ENCODE measurements around the gene TLE1. TPM values are rescaled to one million over a fixed set of nuclear protein-coding genes. Genes with fewer than 3 reads are reported as not detected.

TLE1 gene
- total RNA-seq, 1 experiment from 2014 or later: 21.9 TPM

GRCh38 chr9:81628897-81629296 lies 60.5 kb downstream of the TLE1 start:
- CTCF ChIA-PET: no interaction called here

DNA sequence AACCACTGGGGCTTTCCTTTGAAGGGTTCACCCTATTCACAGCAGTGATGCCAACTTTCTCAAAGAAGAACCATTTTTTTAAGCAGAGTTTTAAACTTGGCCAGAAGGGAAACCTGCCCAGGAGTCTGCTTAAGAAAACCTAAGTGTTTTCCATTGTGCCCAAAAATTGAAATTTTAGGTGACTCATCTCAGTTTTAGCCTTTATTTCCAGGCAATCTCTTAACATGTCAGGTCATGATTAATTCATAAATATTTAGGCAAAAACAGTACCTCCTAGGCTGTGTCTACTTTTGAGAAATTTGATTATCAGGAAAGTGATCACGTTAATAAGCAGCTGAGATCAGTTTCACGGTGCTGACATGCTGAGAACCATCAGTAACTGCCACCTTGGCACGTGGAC lies 61.9 kb downstream of the TLE1 start:
- TF ChIP-seq CTCF (IDR thresholded peaks at IDR 0.05; ENCODE audit: unreplicated experiment): no peak
- peak; percentile 18 for DNase-seq (ENCODE audit: unreplicated experiment)
- BruUV-seq (replicated peaks): no TSS peak

More at GRCh38 chr9:81628897-81629296, 60.5 kb downstream of the TLE1 start:
- Mint-ChIP-seq H3K4me3 (ENCODE audit: unreplicated experiment) (no peak overlapping the region), H3K27me3 (ENCODE audit: insufficient read depth, unreplicated experiment) (no peaks in the 10 kb centered on the region), H3K27ac (ENCODE audit: low read depth, unreplicated experiment) (no peak overlapping the region), H3K9me3 (ENCODE audit: unreplicated experiment) (no peaks in the 10 kb centered on the region), H3K36me3 (ENCODE audit: insufficient read depth, unreplicated experiment) (peaks cover 19% of the 10 kb centered on the region), H3K4me1 (ENCODE audit: insufficient read depth, unreplicated experiment) (peaks cover 11% of the 10 kb centered on the region)
- DNase-seq (ENCODE audit: unreplicated experiment): no peak
- POLR2A ChIA-PET: no interaction called here
- no TSS peak for BruUV-seq (replicated peaks)
- intact Hi-C loops (cut with micrococcal nuclease): no loop called here
- TF ChIP-seq CTCF (IDR thresholded peaks at IDR 0.05; ENCODE audit: unreplicated experiment): no peak

GRCh38 chr9:81626511-81626910 lies 62.8 kb downstream of the TLE1 start:
- DNase-seq (ENCODE audit: unreplicated experiment): peak; percentile 75
- CTCF ChIA-PET: no interaction called here
- POLR2A ChIA-PET: interaction anchor here (0.6 to 1.0 kb wide), 2 partner anchors 19 to 61 kb away, joined by 3 read pairs; no protein-coding TSS in a partner anchor

More for the DNA sequence above, 61.9 kb downstream of the TLE1 start:
- Mint-ChIP-seq H3K36me3 (ENCODE audit: insufficient read depth, unreplicated experiment) (peaks cover 10% of the 10 kb centered on the region), H3K27me3 (ENCODE audit: insufficient read depth, unreplicated experiment) (no peaks in the 10 kb centered on the region), H3K27ac (ENCODE audit: low read depth, unreplicated experiment) (no peak overlapping the region), H3K4me3 (ENCODE audit: unreplicated experiment) (no peak overlapping the region), H3K4me1 (ENCODE audit: insufficient read depth, unreplicated experiment) (peaks cover 11% of the 10 kb centered on the region), H3K9me3 (ENCODE audit: unreplicated experiment) (no peaks in the 10 kb centered on the region)
- ChIA-PET CTCF (no interaction called here), POLR2A (no interaction called here)
- intact Hi-C loops (cut with micrococcal nuclease): no loop called here

GRCh38 chr9:81625969-81626368 lies 63.4 kb downstream of the TLE1 start:
- peaks cover 11% of the 10 kb centered on the region for H3K4me1 Mint-ChIP-seq (ENCODE audit: insufficient read depth, unreplicated experiment)
- intact Hi-C loops (cut with micrococcal nuclease): no loop called here
- BruUV-seq (replicated peaks): no TSS peak
- no peak overlapping the region for H3K4me3 Mint-ChIP-seq (ENCODE audit: unreplicated experiment)
- H3K36me3 Mint-ChIP-seq (ENCODE audit: insufficient read depth, unreplicated experiment): peaks cover 5% of the 10 kb centered on the region
- POLR2A ChIA-PET: no interaction called here
- TF ChIP-seq CTCF (IDR thresholded peaks at IDR 0.05; ENCODE audit: unreplicated experiment): no peak
- no peaks in the 10 kb centered on the region for H3K9me3 Mint-ChIP-seq (ENCODE audit: unreplicated experiment)
- no peaks in the 10 kb centered on the region for H3K27me3 Mint-ChIP-seq (ENCODE audit: insufficient read depth, unreplicated experiment)
- peak overlapping the region; percentile 61 for H3K27ac Mint-ChIP-seq (ENCODE audit: low read depth, unreplicated experiment)
- CTCF ChIA-PET: interaction anchor here (0.6 kb wide), 1 partner anchor 217 kb away, joined by 3 read pairs; no protein-coding TSS in a partner anchor
- no peak for DNase-seq (ENCODE audit: unreplicated experiment)

More at GRCh38 chr9:81626511-81626910, 62.8 kb downstream of the TLE1 start:
- H3K27ac Mint-ChIP-seq (ENCODE audit: low read depth, unreplicated experiment): peak overlapping the region; percentile 61
- H3K4me3 Mint-ChIP-seq (ENCODE audit: unreplicated experiment): no peak overlapping the region
- BruUV-seq (replicated peaks): no TSS peak
- H3K36me3 Mint-ChIP-seq (ENCODE audit: insufficient read depth, unreplicated experiment): no peaks in the 10 kb centered on the region
- intact Hi-C loops (cut with micrococcal nuclease): no loop called here
- H3K4me1 Mint-ChIP-seq (ENCODE audit: insufficient read depth, unreplicated experiment): peaks cover 11% of the 10 kb centered on the region
- no peak for TF ChIP-seq CTCF (IDR thresholded peaks at IDR 0.05; ENCODE audit: unreplicated experiment)
- no peaks in the 10 kb centered on the region for H3K9me3 Mint-ChIP-seq (ENCODE audit: unreplicated experiment)
- no peaks in the 10 kb centered on the region for H3K27me3 Mint-ChIP-seq (ENCODE audit: insufficient read depth, unreplicated experiment)

All from MCF 10A (cell line).